Muscle of arm (tissue), 12 donors: Measurements from ENCODE around the gene SPART. TPM values are rescaled to one million over a fixed set of nuclear protein-coding genes. Genes with fewer than 3 reads are reported as not detected.

ENCODE experiments used
- DNase-seq: peaks from one replicate; pipeline ENCODE4 v3.0.0-alpha.2; 2013
- polyA plus RNA-seq, 12 donors: library from polyadenylated mRNA; unstranded; fragments of 120-200 nt; gene quantifications; one replicate each; pipeline ENCODE4 v1.2.1, GENCODE V29; 2013; ENCODE audit not compliant: insufficient read length in 12 of 12

SPART gene
- polyA plus RNA-seq, 12 donors = 41.4 to 141 (median 74.1) TPM; not detected in 1

- DNase-seq = no peak
These were observed 86.6 kb downstream of the SPART start for GRCh38 chr13:36259361-36260137.

GRCh38 chr13:36258831-36259230 lies 87.4 kb downstream of the SPART start:
- no peak for DNase-seq

Other genes with a start within 250 kb of the SPART start
- 100 to 1,000 TPM in 4 of 12 donors, 10 to 100 TPM in 7, not detected in 1; 75.7 to 114 (median 97.8) TPM for gene DCLK1, start 215.0 kb downstream of the SPART start, polyA plus RNA-seq
- 1 to 10 TPM in 10 of 12 donors, not detected in 2; 2.4 to 5.7 (median 3.7) TPM for gene SOHLH2, start 131.8 kb downstream of the SPART start, polyA plus RNA-seq
- gene CCDC169, start 48.6 kb downstream of the SPART start, polyA plus RNA-seq = 1 to 10 TPM in 10 of 12 donors, not detected in 2; 1.7 to 5.3 (median 3.5) TPM
- gene CCNA1, start 86.1 kb upstream of the SPART start, polyA plus RNA-seq = 1 to 10 TPM in 2 of 12 donors, under 1 TPM in 8, not detected in 2; 0.51 to 1.1 (median 0.67) TPM